Nephron progenitor cell (in vitro differentiated cells): ENCODE results near the gene SPATA16.

Experiments used
- DNase-seq: peaks from one replicate; pipeline ENCODE4 v3.0.0; 2021
- H3K27ac Mint-ChIP-seq: 2 replicates; pipeline ENCODE4 v1.8.0; 2021; ENCODE audit warnings: mild to moderate bottlenecking, moderate library complexity, mixed read lengths
- H3K27me3 Mint-ChIP-seq: 2 replicates; pipeline ENCODE4 v1.8.0; 2021; ENCODE audit warnings: mild to moderate bottlenecking, low read depth, mixed read lengths; ENCODE audit not compliant: poor library complexity
- H3K36me3 Mint-ChIP-seq: 2 replicates; pipeline ENCODE4 v1.8.0; 2021; ENCODE audit warnings: low read depth, mixed read lengths
- H3K4me1 Mint-ChIP-seq: 2 replicates; pipeline ENCODE4 v1.8.0; 2021; ENCODE audit warnings: mixed read lengths
- H3K4me3 Mint-ChIP-seq: 2 replicates; pipeline ENCODE4 v1.8.0; 2021; ENCODE audit warnings: mild to moderate bottlenecking, moderate library complexity, mixed read lengths
- H3K9me3 Mint-ChIP-seq: 2 replicates; pipeline ENCODE4 v1.8.0; 2021; ENCODE audit warnings: mild to moderate bottlenecking, moderate library complexity, mixed read lengths
- TF ChIP-seq, protein P1 (sequence below): fragments of 200-600 bp; sonication (generic); IDR thresholded peaks from 2 replicates; pipeline ENCODE4 v1.5.0; 2021; ENCODE audit warnings: antibody characterized with exemption

Gene SPATA16

DNA sequence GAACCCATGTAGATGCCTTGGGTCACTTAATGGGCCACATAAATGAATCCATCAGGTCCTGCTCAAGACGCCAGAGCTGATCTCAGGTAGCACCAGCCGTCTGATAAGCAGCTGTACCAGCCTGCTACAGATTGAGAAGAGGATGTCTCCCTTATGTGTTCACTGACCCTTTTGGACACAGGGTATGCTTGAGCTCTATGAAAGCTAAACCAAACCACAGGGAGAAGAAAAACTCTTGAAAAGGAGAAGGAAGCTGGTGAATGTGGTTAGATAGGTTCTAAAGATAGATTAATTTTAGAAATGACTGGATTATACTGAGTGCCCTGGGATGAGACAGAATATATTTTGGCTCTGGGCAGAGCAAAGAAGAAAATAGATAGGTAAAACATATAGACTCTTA is 187.5 kb downstream of the SPATA16 start:
- Mint-ChIP-seq H3K4me3 (no peak overlapping the region), H3K27ac (no peak overlapping the region), H3K9me3 (no peaks in the 10 kb centered on the region), H3K4me1 (no peaks in the 10 kb centered on the region), H3K36me3 (no peaks in the 10 kb centered on the region), H3K27me3 (no peaks in the 10 kb centered on the region)
- TF ChIP-seq, protein P1, sequence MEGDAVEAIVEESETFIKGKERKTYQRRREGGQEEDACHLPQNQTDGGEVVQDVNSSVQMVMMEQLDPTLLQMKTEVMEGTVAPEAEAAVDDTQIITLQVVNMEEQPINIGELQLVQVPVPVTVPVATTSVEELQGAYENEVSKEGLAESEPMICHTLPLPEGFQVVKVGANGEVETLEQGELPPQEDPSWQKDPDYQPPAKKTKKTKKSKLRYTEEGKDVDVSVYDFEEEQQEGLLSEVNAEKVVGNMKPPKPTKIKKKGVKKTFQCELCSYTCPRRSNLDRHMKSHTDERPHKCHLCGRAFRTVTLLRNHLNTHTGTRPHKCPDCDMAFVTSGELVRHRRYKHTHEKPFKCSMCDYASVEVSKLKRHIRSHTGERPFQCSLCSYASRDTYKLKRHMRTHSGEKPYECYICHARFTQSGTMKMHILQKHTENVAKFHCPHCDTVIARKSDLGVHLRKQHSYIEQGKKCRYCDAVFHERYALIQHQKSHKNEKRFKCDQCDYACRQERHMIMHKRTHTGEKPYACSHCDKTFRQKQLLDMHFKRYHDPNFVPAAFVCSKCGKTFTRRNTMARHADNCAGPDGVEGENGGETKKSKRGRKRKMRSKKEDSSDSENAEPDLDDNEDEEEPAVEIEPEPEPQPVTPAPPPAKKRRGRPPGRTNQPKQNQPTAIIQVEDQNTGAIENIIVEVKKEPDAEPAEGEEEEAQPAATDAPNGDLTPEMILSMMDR = no peak
- no peak for DNase-seq

DNA sequence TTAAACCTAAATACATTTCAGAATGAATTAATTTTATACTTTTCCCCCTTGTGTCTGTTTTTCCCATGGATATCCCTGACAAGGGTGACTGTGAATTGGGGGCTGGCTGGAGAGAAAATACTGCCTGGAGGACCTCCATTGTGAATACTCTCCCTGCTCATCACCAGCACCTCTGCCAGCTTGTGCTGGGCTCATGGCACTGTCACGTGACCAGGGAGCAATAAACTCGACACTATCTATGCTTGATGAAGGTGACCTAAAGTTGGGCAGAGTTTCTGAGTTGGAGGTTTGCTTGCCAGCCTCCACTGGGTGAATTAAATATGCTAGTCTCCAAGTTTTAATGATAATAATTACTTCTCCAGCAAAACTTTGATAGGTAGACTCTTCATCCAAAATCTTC is 189.5 kb downstream of the SPATA16 start:
- Mint-ChIP-seq H3K27ac (no peak overlapping the region), H3K27me3 (no peaks in the 10 kb centered on the region), H3K4me3 (no peak overlapping the region), H3K4me1 (no peaks in the 10 kb centered on the region), H3K9me3 (no peaks in the 10 kb centered on the region), H3K36me3 (no peaks in the 10 kb centered on the region)
- no peak for DNase-seq
- TF ChIP-seq, protein P1 = no peak

DNA sequence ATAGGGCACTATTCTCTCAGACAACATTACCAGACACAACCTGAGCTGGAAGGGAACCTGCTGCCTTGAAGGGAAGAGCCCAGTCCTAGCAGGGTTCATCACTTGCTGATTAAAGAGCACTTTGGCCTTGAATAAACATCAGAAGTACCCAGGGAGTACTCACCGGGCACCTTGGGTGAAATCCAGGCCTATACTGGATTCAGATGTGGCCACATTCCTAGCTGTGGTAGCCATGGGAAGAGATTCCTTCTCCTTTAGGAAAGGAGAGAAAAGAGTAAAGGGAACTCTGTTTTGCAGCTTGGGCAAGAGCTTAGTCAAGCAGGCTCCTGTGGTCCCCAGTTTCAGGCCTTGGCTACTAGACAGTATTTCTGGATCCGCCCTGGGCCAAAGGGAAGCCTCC is 195.0 kb downstream of the SPATA16 start:
- H3K36me3 Mint-ChIP-seq = no peaks in the 10 kb centered on the region
- H3K4me1 Mint-ChIP-seq = no peaks in the 10 kb centered on the region
- H3K27me3 Mint-ChIP-seq = no peaks in the 10 kb centered on the region
- no peak overlapping the region for H3K4me3 Mint-ChIP-seq
- H3K9me3 Mint-ChIP-seq = no peaks in the 10 kb centered on the region
- H3K27ac Mint-ChIP-seq = no peak overlapping the region
- TF ChIP-seq, protein P1 = no peak
- DNase-seq = no peak

DNA sequence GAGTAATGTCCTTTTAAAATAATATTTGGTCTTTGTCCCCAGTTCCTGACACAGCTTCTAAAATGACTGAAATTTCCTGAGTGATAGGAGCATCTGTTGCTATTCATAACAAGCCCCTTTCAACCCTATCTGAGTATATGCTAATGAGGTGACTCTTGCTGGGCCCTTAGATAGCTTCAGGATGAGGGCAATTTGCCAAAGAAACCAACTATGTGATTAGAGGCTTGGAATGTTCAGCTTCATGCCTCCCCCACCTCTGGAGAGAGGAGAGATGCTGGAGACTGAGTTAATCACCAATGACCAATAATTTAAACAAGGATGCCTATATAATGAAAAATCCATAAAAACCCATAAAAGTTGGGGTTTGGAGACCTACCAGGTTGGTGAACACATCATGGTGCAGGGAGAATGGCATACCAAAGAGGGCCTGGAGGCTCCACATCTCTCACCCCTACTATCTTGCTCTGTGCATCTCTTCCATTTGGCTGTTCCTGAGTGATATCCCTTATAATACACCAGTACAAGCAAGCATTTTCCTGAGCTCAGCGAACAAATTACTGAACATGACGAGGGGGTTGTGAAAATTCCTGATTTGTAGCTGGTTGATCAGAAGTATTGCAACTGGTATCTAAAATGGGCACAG is 201.3 kb downstream of the SPATA16 start:
- H3K27me3 Mint-ChIP-seq = no peaks in the 10 kb centered on the region
- H3K27ac Mint-ChIP-seq = no peak overlapping the region
- DNase-seq = no peak
- H3K4me1 Mint-ChIP-seq = no peaks in the 10 kb centered on the region
- no peaks in the 10 kb centered on the region for H3K36me3 Mint-ChIP-seq
- H3K4me3 Mint-ChIP-seq = no peak overlapping the region
- H3K9me3 Mint-ChIP-seq = no peaks in the 10 kb centered on the region
- TF ChIP-seq, protein P1 = no peak

DNA sequence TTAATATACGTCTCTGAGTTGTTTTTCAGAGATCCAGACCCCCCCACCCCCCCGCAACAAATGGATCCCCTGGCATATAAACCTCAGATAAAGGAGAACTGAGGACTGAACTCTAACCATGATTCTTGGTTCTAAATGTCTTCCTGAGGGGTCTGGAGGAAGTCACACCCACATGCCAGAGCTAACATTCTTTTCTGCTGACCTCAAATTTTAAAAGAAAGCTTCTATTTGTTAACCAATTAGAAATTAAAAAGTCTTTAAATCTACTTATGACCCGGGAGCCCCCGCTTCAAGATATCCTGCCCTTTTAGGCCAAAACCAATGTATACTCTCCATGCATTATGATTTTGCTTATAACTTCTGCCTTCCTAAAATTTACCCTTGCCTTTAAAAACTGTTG is 202.2 kb downstream of the SPATA16 start:
- no peak overlapping the region for H3K27ac Mint-ChIP-seq

More for the DNA sequence above, 202.2 kb downstream of the SPATA16 start:
- no peaks in the 10 kb centered on the region for H3K9me3 Mint-ChIP-seq
- H3K4me3 Mint-ChIP-seq = no peak overlapping the region
- H3K36me3 Mint-ChIP-seq = no peaks in the 10 kb centered on the region
- TF ChIP-seq, protein P1 = no peak
- no peaks in the 10 kb centered on the region for H3K27me3 Mint-ChIP-seq
- no peak for DNase-seq
- H3K4me1 Mint-ChIP-seq = no peaks in the 10 kb centered on the region
